K562 (cell line): Measurements from ENCODE around the gene PARD3. TPM values are rescaled to one million over a fixed set of nuclear protein-coding genes. Genes with fewer than 3 reads are reported as not detected.

Experiments
- ATAC-seq: fragments of 200-7000 bp; cut with Tn5 transposase; 3 replicates; pipeline ENCODE4 v1.9.1; 2020; ENCODE audit warnings: moderate library complexity
- BruUV-seq: library from RNA; stranded (reverse); fragments of 400-500 nt; replicated peaks from 2 replicates; lab custom pipeline; 2021; lab: Mats Ljungman, UMichigan
- CTCF ChIA-PET: fragments of 300-600 bp; formaldehyde crosslinking; extraction: SDS; loops from one replicate; lab custom pipeline; 2021; ENCODE audit warnings: low intra/inter-chr PET ratio; lab: Yijun Ruan, JAX
- POLR2A ChIA-PET: fragments of 300-600, 350-650 bp; sonication (Branson Sonifier 250); formaldehyde crosslinking; extraction: SDS; loops from one replicate; lab custom pipeline; 2021; ENCODE audit warnings: antibody characterized with exemption, inconsistent platforms; lab: Yijun Ruan, JAX
- DNase-seq, 4 experiments: peaks; one replicate each; pipeline versions ENCODE4 v3.0.0 to v3.0.0-alpha.2; 2011 to 2018; ENCODE audit warnings: low spot score in 3 of 4, mixed read lengths in 3 of 4; ENCODE audit errors: extremely low read depth in 1 of 4
- FAIRE-seq: peaks from 2 replicates; lab custom pipeline; 2011; peaks lifted over from hg19 to GRCh38; lab: Jason Lieb, UNC
- H2AFZ ChIP-seq: 2 replicates; pipeline ENCODE4 v1.6.0; 2011; ENCODE audit warnings: low read depth, low read length, control low read depth, inconsistent platforms
- H3K27ac ChIP-seq: fragments of 200-600 bp; 3 replicates; pipeline ENCODE4 v1.8.0; 2011; ENCODE audit warnings: low read depth, mild to moderate bottlenecking, control low read depth, inconsistent platforms, low read length, moderate library complexity, mixed read lengths; ENCODE audit errors: extremely low read depth
- H3K27me3 ChIP-seq, 2 experiments: fragments of 300-600 bp in 1 of 2; 2 replicates in 1 of 2; 3 replicates in 1 of 2; pipeline versions ENCODE4 v1.6.0 to v1.8.0; 2011; ENCODE audit warnings: inconsistent platforms in 2 of 2, low read length in 2 of 2, mild to moderate bottlenecking in 1 of 2, mixed read lengths in 1 of 2, moderate library complexity in 1 of 2; ENCODE audit not compliant: control insufficient read depth in 2 of 2, insufficient read depth in 2 of 2
- H3K36me3 ChIP-seq: fragments of 300-600 bp; 3 replicates; pipeline ENCODE4 v1.8.0; 2011; ENCODE audit warnings: mild to moderate bottlenecking, low read length, inconsistent platforms; ENCODE audit not compliant: control insufficient read depth, insufficient read depth
- H3K4me1 ChIP-seq, 2 experiments: fragments of 200-600 bp in 1 of 2; replicated peaks in 1 of 2; 2 replicates in 1 of 2; 3 replicates in 1 of 2; pipeline versions ENCODE4 v1.5.1 to v1.8.0; 2011; ENCODE audit warnings: inconsistent platforms in 2 of 2, low read length in 2 of 2, mild to moderate bottlenecking in 1 of 2, mixed read lengths in 1 of 2, moderate library complexity in 1 of 2; ENCODE audit not compliant: control insufficient read depth in 2 of 2, insufficient read depth in 2 of 2
- H3K4me2 ChIP-seq: 2 replicates; pipeline ENCODE4 v1.6.1; 2011; ENCODE audit warnings: low read length, control low read depth, inconsistent platforms, mixed read lengths; ENCODE audit not compliant: insufficient read depth
- H3K4me3 ChIP-seq: fragments of 200-600 bp; sonication (generic), shearing (Covaris generic); 2 replicates; pipeline ENCODE4 v1.5.1; 2016; ENCODE audit warnings: control low read depth, inconsistent platforms
- H3K79me2 ChIP-seq: fragments of 200-600 bp; 3 replicates; pipeline ENCODE4 v1.8.0; 2011; ENCODE audit warnings: low read length, inconsistent platforms; ENCODE audit not compliant: control insufficient read depth, insufficient read depth
- H3K9ac ChIP-seq, 2 experiments: 2 replicates each; pipeline versions ENCODE4 v1.6.0 to v1.6.1; 2011; ENCODE audit warnings: low read depth in 2 of 2, low read length in 2 of 2, control low read depth in 1 of 2, inconsistent platforms in 1 of 2, mild to moderate bottlenecking in 1 of 2, mixed read lengths in 1 of 2; ENCODE audit not compliant: insufficient read depth in 1 of 2
- H3K9me1 ChIP-seq: one replicate; pipeline ENCODE4 v1.6.0; 2011; ENCODE audit warnings: inconsistent platforms, mild to moderate bottlenecking, low read length, moderate library complexity; ENCODE audit not compliant: control insufficient read depth, insufficient read depth
- H3K9me3 ChIP-seq: replicated peaks from 2 replicates; pipeline ENCODE4 v1.5.1; 2011; ENCODE audit warnings: low read depth, low read length, inconsistent platforms; ENCODE audit not compliant: control insufficient read depth, insufficient read depth
- H4K20me1 ChIP-seq: replicated peaks from 2 replicates; pipeline ENCODE4 v1.6.1; 2011; ENCODE audit warnings: low read length, inconsistent platforms, mixed read lengths; ENCODE audit not compliant: control insufficient read depth, insufficient read depth
- CBX5 ChIP-seq: IDR thresholded peaks from 2 replicates; pipeline ENCODE4 v1.6.1; 2014; ENCODE audit warnings: low read depth, borderline replicate concordance
- CHD2 ChIP-seq: IDR thresholded peaks from 2 replicates; pipeline ENCODE4 v1.6.1; 2011; ENCODE audit warnings: low read depth, low read length
- E2F6 ChIP-seq, 2 experiments: IDR thresholded peaks; 2 replicates each; pipeline ENCODE4 v1.6.1; 2011; ENCODE audit warnings: borderline replicate concordance in 1 of 2, control low read depth in 1 of 2, low read depth in 1 of 2, low read length in 1 of 2, mild to moderate bottlenecking in 1 of 2, mixed read lengths in 1 of 2, moderate library complexity in 1 of 2; ENCODE audit not compliant: insufficient read depth in 1 of 2, insufficient read length in 1 of 2, poor library complexity in 1 of 2, severe bottlenecking in 1 of 2; ENCODE audit errors: extremely low read depth in 1 of 2
- RAD21 ChIP-seq, 2 experiments: fragments of 250-450 bp in 1 of 2; fragments of 450-650 bp in 1 of 2; sonication (Bioruptor Pico) in 1 of 2; formaldehyde crosslinking in 1 of 2; IDR thresholded peaks in 1 of 2; conservative IDR thresholded peaks in 1 of 2; 2 replicates each; pipeline versions ENCODE4 v1.4.0 to v1.8.0; 2020 to 2022; ENCODE audit warnings: mild to moderate bottlenecking in 2 of 2, moderate library complexity in 1 of 2
- ZNF75A ChIP-seq: fragments of 450-650 bp; formaldehyde crosslinking; IDR thresholded peaks from 2 replicates; pipeline ENCODE4 v1.4.0; 2020; ENCODE audit warnings: mild to moderate bottlenecking
- WGBS: fragments of 100-300 bp; shearing (Covaris generic); methylation state at CpG from one replicate; pipeline ENCODE4 v1.1.6; 2016; ENCODE audit warnings: low coverage, mixed read lengths; ENCODE audit not compliant: insufficient coverage; ENCODE audit errors: missing lambda C conversion rate; 5-methylcytosine and 5-hydroxymethylcytosine counted together
- in situ Hi-C: fragments of 300-500 bp; cut with MboI; formaldehyde crosslinking; loops from 4 replicates; pipeline ENCODE4 v1.15.0; 2018; ENCODE audit warnings: inconsistent platforms, mixed read lengths
- intact Hi-C: fragments of 100-400 bp; cut with micrococcal nuclease; formaldehyde crosslinking; loops from 2 replicates; pipeline ENCODE4 v1.14.2; 2022
- polyA plus RNA-seq, 8 experiments: library from polyadenylated mRNA; depleted of rRNA in 4 of 8; stranded (reverse) in 5 of 8; unstranded in 3 of 8; fragments of >200 nt; fragmentation: Nextera tagmentation in 2 of 8; fragmentation: Illumina TruSeq in 1 of 8; extraction: Ambion mirVana in 2 of 8; extraction: Trizol in 1 of 8; gene quantifications; 2 replicates each; pipeline versions ENCODE4 v1.2.1 to v1.2.3, GENCODE V29; 2011 to 2014; ENCODE audit warnings: inconsistent platforms in 1 of 8, missing spikeins in 1 of 8
- total RNA-seq, 7 experiments: library from RNA; depleted of rRNA in 6 of 7; stranded (reverse); fragments of >200 nt in 6 of 7; fragmentation: Illumina TruSeq in 2 of 7; extraction: Trizol in 2 of 7; gene quantifications; 2 replicates each; pipeline versions ENCODE4 v1.2.1 to v1.2.3, GENCODE V29; 2011 to 2021; ENCODE audit warnings: low replicate concordance in 1 of 7

Gene PARD3
- total and polyA plus RNA-seq, 9 of the 15 experiments (the other 6 are each of a cell fraction or from before 2014, with no cell fraction given): 2.7 to 11.7 (median 7.7) TPM

GRCh38 chr10:34101001-34101400 is 714.1 kb downstream of the PARD3 start:
- no peak for TF ChIP-seq E2F6 (IDR thresholded peaks at IDR 0.05; ENCODE audit: borderline replicate concordance in 1 of 2, extremely low read depth in 1 of 2, insufficient read depth in 1 of 2, insufficient read length in 1 of 2, low read depth in 1 of 2, low read length in 1 of 2, poor library complexity in 1 of 2, severe bottlenecking in 1 of 2)
- no peak for TF ChIP-seq CBX5
- no peak for TF ChIP-seq RAD21 (CRISPR knock-in tag; conservative IDR thresholded peaks at IDR 0.05 in 1 of 2, IDR thresholded peaks at IDR 0.05 in 1 of 2)
- TF ChIP-seq ZNF75A (CRISPR knock-in tag): no peak
- TF ChIP-seq CHD2: no peak
- peaks cover 2 to 13% of the 10 kb centered on the region in 2 experiments; a peak in 3 of 5 replicates for H3K27me3 ChIP-seq
- no peak overlapping the region for H3K9ac ChIP-seq
- no TSS peak for BruUV-seq
- no peak for FAIRE-seq
- H3K9me1 ChIP-seq: no peaks in the 10 kb centered on the region
- WGBS: 0% methylated on average over 4 of the region's 5 CpGs
- no peak overlapping the region for H2AFZ ChIP-seq
- H3K9me3 ChIP-seq: no peaks in the 10 kb centered on the region
- no peak for DNase-seq
- H3K36me3 ChIP-seq: no peaks in the 10 kb centered on the region
- H3K4me2 ChIP-seq: no peak overlapping the region
- no peak for ATAC-seq
- intact Hi-C loops: no loop called here
- in situ Hi-C loops: no loop called here
- no peaks in the 10 kb centered on the region for H3K79me2 ChIP-seq
- H3K27ac ChIP-seq: no peak overlapping the region
- H4K20me1 ChIP-seq: no peaks in the 10 kb centered on the region
- no peak overlapping the region for H3K4me3 ChIP-seq
- no peaks in the 10 kb centered on the region for H3K4me1 ChIP-seq
- ChIA-PET CTCF (no interaction called here), POLR2A (no interaction called here)
